Fibroblast of skin of abdomen (primary cell): ENCODE results near the gene GATA2. TPM values are rescaled to one million over a fixed set of nuclear protein-coding genes. Genes with fewer than 3 reads are reported as not detected.

Experiments
- DNase-seq: peaks from one replicate; pipeline ENCODE4 v3.0.0-alpha.2; 2013
- polyA plus RNA-seq, 2 experiments: library from polyadenylated mRNA; unstranded; fragments of 120-200 nt; gene quantifications; one replicate each; pipeline ENCODE4 v1.2.1, GENCODE V29; 2013; ENCODE audit not compliant: insufficient read length in 2 of 2

GATA2 gene
- polyA plus RNA-seq (2013, experiment 1 of 2; ENCODE audit: insufficient read length): 8.3 TPM
- 8.3 TPM for polyA plus RNA-seq (2013, experiment 2 of 2; ENCODE audit: insufficient read length)

GRCh38 chr3:128492671-128493569, at the start of gene GATA2:
TSS of gene GATA2 (minus strand) at chr3:128493201. CDS start at chr3:128487031, 6,170 bp downstream.
- no peak for DNase-seq

GRCh38 chr3:128541246-128541645, 48.2 kb upstream of the GATA2 start:
- DNase-seq: no peak

DNA sequence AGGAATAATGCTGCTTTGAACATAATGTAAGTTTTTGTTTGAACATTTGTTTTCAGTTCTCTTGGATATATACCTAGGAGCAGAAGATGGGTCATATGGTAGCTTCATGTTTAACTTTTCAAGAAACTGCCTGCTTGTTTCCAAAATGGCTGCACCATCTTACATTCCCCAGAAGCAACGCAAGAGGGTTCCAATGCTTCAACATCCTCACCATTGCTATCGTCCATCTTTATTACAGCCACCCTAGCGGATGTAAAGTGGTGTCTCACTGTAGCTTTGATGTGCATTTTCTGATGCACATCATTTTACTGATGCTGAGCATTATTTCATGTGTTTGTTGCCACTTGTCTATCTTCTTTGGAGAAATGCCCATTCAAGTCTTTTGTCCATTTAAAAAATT, 46.4 kb upstream of the GATA2 start:
- no peak for DNase-seq

GRCh38 chr3:128537091-128537703, 44.2 kb upstream of the GATA2 start:
- no peak for DNase-seq

DNA sequence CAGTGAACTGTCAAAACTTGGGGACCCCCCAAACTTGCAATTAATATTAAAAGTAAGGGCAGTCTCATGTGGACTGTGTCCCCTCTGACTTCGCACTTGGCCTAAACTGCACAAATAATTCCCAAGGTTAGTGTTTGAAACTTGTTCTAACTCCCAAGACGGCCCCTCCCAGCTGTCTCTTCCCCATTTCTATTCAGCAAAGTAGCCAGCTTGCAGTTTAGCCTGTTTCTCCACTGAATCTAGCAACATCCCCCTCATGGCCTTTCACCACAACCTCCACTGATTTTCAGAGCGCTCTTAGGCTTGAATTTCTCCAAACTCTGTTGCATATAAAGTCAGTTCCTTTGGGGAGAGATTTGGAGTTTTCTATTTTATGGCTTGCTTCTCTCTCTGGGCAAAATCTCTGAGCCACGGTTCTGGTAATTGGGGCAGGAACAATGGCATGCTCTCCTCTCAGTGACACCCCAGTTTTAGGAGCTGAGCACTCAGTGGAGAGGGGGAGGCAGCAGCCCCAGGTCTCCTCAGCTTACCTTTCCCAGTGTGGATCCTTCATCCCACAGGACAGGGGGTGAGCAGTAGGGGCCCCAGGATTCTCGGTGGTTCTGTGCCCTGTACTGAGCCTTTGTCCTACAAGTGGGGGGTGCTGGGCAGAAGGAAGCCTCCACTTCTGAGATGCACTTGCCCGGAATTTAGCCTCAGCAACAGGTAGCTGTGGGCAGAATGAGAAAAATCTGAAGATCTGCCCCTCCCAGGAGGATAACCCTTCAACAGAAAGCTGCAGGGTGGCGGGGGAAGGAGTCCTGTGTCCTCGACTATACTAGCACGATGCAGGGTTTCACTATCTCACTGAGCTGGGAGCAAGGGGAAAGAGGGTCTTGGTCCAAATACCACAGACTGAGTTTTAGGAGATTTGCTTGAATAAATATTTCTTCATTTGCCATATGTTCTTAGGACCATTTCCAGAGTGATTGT, 39.3 kb upstream of the GATA2 start:
- DNase-seq: no peak

DNA sequence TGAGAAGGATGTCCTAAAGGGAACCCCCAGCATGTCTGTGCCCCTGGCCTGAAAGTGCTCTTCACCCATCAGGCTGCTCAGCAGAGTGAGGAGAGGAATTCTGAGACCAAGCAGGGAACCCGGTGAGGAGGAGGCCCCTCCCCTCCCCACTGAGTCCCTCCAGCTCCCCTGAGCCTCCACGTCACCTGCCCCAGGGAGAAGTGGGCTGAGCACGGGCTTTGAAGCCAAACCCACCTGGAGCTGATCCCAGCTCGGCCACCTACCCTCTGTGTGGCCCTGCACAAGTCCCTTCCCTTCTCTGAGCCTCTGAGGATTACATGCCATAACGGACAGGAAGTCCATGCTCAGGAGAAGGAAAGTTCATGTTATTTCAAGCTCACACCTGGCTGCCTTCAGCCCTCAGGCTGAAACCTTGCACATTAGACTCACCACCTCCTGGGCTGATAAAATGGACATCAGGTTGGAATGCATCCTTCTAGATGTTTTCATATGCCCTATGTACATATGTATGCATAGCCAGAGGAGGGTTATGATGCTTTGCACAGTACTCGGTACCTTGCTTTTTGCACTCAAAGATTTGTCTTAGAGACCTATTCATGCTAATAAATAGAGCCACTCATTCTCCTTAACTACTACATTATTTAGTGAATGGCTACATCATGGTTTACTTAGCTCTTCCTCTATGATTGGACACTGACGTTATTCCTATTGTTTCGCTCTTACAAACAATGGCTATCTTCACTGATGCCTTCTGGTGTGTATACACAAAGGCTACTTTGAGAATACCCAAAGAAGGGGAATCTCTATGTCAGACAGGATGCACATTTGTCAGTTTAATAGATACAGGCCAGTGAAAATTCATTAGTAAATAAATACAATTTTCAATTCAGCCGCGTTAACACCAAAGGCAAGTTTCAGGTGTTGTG, 31.6 kb upstream of the GATA2 start:
- DNase-seq: no peak

DNA sequence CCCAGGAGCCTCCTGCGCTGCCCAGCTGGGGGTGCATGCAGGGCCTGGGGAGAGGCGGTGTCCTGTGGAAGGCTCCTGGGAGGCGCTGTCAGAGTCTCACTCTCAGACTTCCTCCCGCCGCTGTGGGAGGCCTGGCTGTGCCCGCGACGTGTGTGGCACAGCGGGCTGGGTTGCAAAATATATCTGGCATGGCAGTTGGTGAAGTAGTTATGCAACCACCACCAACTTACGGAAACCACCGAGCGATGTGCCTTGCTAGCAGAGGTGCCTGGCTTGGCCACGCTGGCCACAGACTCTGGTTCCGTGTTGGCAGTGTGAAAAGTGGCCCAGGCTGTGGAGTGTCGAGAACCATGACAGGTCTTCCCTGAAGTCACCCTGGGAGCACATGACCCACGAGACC, 30.6 kb upstream of the GATA2 start:
- DNase-seq: no peak

GRCh38 chr3:128521715-128522114, 28.7 kb upstream of the GATA2 start:
- no peak for DNase-seq

DNA sequence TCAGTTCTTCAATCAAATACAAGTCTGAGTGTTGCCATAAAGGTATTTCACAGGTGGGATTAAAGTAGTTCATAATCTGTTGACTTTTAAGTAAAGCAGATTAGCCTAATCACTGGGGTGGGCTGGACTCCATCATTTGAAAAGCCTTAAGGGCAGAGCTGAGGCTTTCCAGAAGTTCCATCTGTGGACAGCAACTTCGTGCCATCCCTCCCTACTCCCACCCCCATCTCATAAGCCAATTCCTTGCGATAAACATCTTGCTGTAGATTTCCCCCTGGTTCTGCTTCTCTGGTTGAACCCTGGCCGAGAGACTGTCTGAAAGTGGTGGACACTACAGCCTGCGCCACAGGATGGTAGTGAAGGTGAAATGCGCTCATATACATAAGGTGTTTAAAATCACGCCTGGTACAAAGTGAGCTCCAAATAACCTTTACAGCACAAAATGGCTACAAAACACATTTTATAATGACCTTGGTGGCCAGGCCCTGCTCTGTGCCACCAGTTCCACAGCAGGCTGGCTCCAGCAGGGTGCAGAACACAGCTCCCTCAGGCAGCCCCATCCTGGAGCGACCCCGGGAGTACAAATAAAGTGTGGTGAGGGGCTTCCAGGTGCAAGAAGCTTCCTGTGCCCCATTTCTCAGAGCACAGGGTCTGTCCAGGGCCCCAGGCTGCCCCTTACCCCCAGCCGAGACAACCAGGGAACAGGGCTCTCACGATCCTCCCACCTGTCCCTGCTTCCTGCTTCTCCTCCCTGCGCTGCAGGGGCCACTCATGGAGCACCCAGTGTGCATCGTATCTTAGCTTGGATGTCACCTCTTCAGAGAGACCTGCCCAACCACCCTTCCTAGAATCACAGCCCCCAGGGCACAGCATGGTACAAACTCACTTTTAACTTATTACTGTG, 25.8 kb upstream of the GATA2 start:
- no peak for DNase-seq

- DNase-seq: no peak
Observed at GRCh38 chr3:128517648-128518047, 24.6 kb upstream of the GATA2 start.

DNA sequence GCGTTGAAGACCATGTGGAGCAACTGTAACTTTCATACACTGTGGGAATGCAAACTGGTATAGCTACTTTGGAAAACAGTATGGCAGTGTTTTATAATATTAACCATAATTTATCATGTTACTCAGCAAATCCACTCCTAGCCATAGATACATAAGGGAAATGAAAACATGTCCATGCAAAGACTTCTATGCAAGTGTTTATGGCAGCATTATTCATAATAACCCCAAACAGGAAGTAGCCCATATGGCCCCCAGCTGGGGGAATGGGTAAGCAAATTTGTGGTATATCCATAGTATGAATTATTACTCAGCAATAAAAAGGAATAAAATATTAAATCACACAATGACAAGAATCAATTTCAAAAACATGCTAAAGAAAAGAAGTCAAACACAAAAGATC, 23.0 kb upstream of the GATA2 start:
- no peak for DNase-seq

DNA sequence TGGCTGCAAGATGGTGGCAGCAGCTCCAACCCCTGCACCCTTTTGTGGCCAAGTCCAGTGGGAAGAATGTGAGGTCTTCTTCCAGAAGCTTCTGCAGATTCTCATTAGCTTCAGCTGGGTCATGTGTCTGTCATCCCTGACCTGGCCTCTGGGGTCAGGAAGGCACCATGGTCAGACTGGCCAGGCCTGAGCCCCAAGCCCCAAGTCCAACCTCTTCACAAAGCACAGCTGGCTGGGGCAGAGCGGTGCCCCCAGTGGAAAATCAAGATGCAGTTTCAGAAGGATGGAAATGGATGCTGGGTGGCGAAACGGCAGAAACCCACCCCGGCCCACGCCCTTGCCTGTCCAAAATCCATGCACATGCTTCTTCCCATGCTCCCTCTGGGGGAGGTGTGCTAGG, 15.9 kb upstream of the GATA2 start:
- DNase-seq: no peak

GRCh38 chr3:128506754-128507153, 13.8 kb upstream of the GATA2 start:
- no peak for DNase-seq

GRCh38 chr3:128505771-128506170, 12.8 kb upstream of the GATA2 start:
- no peak for DNase-seq

GRCh38 chr3:128504963-128505730, 12.1 kb upstream of the GATA2 start:
- DNase-seq: no peak

DNA sequence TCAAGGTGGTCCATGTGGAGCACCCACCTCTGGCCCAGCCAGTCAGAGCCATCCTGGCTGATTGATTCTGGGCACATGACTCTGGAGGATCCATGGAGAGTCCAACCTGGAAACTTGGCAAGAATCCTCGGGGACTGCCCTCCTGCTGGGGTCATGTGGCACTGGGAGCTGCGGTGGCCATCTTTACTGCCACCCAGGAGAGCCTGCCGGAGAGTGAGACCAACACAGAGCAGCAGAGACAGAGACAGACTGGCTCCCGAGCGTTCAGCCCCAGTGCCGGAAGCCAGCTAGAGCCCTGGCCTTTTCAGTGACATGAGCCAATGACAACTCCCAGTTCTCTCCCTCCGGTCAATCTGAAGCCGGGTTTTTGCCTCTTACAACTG, 11.5 kb upstream of the GATA2 start:
- DNase-seq: no peak

- DNase-seq: no peak
Observed at GRCh38 chr3:128503751-128504532, 10.9 kb upstream of the GATA2 start.

DNA sequence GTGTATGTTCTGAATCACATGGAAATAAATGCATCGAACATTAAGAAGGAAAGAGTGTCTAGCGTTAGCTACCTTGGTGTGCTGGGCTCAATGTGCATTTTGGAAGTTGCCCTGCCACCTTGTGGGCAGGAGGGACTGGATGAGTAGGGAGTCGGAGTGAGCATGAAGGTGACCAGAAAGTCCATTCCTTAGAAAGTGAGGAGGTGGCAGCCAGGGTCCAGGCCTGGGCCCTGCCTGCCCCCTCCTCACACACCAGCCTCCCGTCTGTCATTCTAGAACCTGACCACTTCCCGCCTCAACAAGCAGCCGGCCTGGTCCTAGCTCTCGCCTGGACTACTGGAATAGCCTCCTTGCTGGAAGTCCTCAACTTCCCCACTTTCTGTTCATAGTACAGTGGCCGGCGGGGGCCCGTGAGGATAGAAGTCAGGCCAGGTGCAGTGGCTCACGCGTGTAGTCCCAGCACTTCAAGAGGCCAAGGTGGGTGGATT, 10.2 kb upstream of the GATA2 start:
- no peak for DNase-seq

DNA sequence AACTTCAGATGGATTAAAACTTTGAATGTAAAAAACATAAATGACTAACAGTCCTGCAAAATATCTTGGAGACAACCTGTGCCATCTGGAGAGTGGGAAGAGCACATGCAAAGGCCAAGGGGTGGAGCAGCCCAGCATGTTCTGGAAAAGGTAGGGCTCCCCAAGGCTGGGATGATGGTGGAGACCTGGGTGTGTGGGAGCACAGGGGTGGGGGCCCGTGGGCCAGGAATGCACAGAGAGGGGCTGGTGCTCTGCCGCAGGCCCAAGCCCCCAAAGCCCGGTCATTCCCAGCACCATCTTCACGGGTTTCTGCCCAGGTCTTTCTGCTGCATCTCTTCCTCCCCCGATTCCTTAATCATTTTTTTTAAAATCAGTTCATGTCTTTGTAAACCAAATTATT, 9.7 kb upstream of the GATA2 start:
- DNase-seq: no peak
